HFFc6 (cell line): ENCODE measurements around the gene PRMT3. TPM values are rescaled to one million over a fixed set of nuclear protein-coding genes. Genes with fewer than 3 reads are reported as not detected.

Experiments
- DNase-seq: peaks from one replicate; pipeline ENCODE4 v3.0.0-alpha.2; 2018
- H3K27ac Mint-ChIP-seq: 2 replicates; pipeline ENCODE4 v1.8.0; 2020; ENCODE audit warnings: mild to moderate bottlenecking, mixed read lengths
- H3K27me3 Mint-ChIP-seq: 2 replicates; pipeline ENCODE4 v1.8.0; 2021; ENCODE audit warnings: mild to moderate bottlenecking, moderate library complexity, mixed read lengths; ENCODE audit not compliant: insufficient read depth
- H3K36me3 Mint-ChIP-seq: 2 replicates; pipeline ENCODE4 v1.8.0; 2021; ENCODE audit warnings: low read depth, mixed read lengths
- H3K4me1 Mint-ChIP-seq: 2 replicates; pipeline ENCODE4 v1.8.0; 2020; ENCODE audit warnings: low read depth, mixed read lengths
- H3K4me3 Mint-ChIP-seq: 2 replicates; pipeline ENCODE4 v1.8.0; 2020; ENCODE audit warnings: mild to moderate bottlenecking, moderate library complexity, mixed read lengths
- H3K9me3 Mint-ChIP-seq: 2 replicates; pipeline ENCODE4 v1.8.0; 2020; ENCODE audit warnings: mild to moderate bottlenecking, mixed read lengths
- CTCF ChIP-seq: fragments of 200-600 bp; sonication (generic); IDR thresholded peaks from 2 replicates; pipeline ENCODE4 v1.5.0; 2021; ENCODE audit warnings: antibody characterized with exemption, mild to moderate bottlenecking
- total RNA-seq, 6 experiments: library from RNA; stranded (reverse); fragmentation: NEBNext Ultra II Directional; extraction: Animal tissue kit (Norgen Biotek cat#: 25700); gene quantifications; 2 replicates in 1 of 6; 3 replicates in 5 of 6; pipeline ENCODE4 v1.2.3, GENCODE V29; 2021

Gene PRMT3
- total RNA-seq, 6 experiments from 2014 or later = 9.6 to 13.2 (median 12.1) TPM

- Mint-ChIP-seq H3K9me3 (no peaks in the 10 kb centered on the region), H3K36me3 (peaks cover 5% of the 10 kb centered on the region; the same call in 1 of the 2 replicates), H3K27me3 (no peaks in the 10 kb centered on the region), H3K4me3 (no peak overlapping the region), H3K27ac (no peak overlapping the region; the same call in 1 of the 2 replicates), H3K4me1 (peaks cover 44% of the 10 kb centered on the region)
- DNase-seq = no peak
- no peak for TF ChIP-seq CTCF
These were observed 17.7 kb upstream of the PRMT3 start for GRCh38 chr11:20369826-20370225.

- Mint-ChIP-seq H3K36me3 (peaks cover 5% of the 10 kb centered on the region; the same call in 1 of the 2 replicates), H3K4me1 (peaks cover 35% of the 10 kb centered on the region), H3K4me3 (no peak overlapping the region), H3K27me3 (no peaks in the 10 kb centered on the region), H3K9me3 (no peaks in the 10 kb centered on the region), H3K27ac (no peak overlapping the region; the same call in 1 of the 2 replicates)
- DNase-seq = no peak
- TF ChIP-seq CTCF = no peak
These were observed 15.4 kb upstream of the PRMT3 start for GRCh38 chr11:20372081-20372626.

GRCh38 chr11:20373147-20373546 lies 14.4 kb upstream of the PRMT3 start:
- Mint-ChIP-seq H3K27me3 (no peaks in the 10 kb centered on the region), H3K4me1 (peaks cover 25% of the 10 kb centered on the region), H3K9me3 (no peaks in the 10 kb centered on the region), H3K27ac (no peak overlapping the region), H3K4me3 (no peak overlapping the region), H3K36me3 (peaks cover 5% of the 10 kb centered on the region; the same call in 1 of the 2 replicates)
- DNase-seq = no peak
- no peak for TF ChIP-seq CTCF

GRCh38 chr11:20373568-20374209 lies 13.8 kb upstream of the PRMT3 start:
- Mint-ChIP-seq H3K27ac (no peak overlapping the region), H3K27me3 (no peaks in the 10 kb centered on the region), H3K9me3 (no peaks in the 10 kb centered on the region), H3K36me3 (peaks cover 2% of the 10 kb centered on the region; the same call in 1 of the 2 replicates), H3K4me3 (no peak overlapping the region), H3K4me1 (peaks cover 20% of the 10 kb centered on the region)
- no peak for TF ChIP-seq CTCF
- DNase-seq = no peak

GRCh38 chr11:20374741-20375300 lies 12.7 kb upstream of the PRMT3 start:
- no peaks in the 10 kb centered on the region for H3K9me3 Mint-ChIP-seq
- peaks cover 15% of the 10 kb centered on the region for H3K4me1 Mint-ChIP-seq
- H3K27me3 Mint-ChIP-seq = no peaks in the 10 kb centered on the region
- no peak overlapping the region for H3K4me3 Mint-ChIP-seq
- DNase-seq = no peak
- no peak for TF ChIP-seq CTCF
- no peaks in the 10 kb centered on the region; the same call in 1 of the 2 replicates for H3K36me3 Mint-ChIP-seq
- no peak overlapping the region for H3K27ac Mint-ChIP-seq
